Suppressor macrophage treated with lipopolysaccharide for 4 hours (primary cell): ENCODE measurements around the gene CACNA1F.
"Not testable (repeated sequence)": the region's sequence is repeated elsewhere in the genome, so short reads cannot be mapped to it uniquely, and the experiment has no call there.

ENCODE experiments used
- DNase-seq: peaks from one replicate; pipeline ENCODE4 v3.0.0-alpha.2; 2020

CACNA1F gene

GRCh38 chrX:49192722-49193328, 40.3 kb downstream of the CACNA1F start:
- DNase-seq = peak; percentile 37

DNA sequence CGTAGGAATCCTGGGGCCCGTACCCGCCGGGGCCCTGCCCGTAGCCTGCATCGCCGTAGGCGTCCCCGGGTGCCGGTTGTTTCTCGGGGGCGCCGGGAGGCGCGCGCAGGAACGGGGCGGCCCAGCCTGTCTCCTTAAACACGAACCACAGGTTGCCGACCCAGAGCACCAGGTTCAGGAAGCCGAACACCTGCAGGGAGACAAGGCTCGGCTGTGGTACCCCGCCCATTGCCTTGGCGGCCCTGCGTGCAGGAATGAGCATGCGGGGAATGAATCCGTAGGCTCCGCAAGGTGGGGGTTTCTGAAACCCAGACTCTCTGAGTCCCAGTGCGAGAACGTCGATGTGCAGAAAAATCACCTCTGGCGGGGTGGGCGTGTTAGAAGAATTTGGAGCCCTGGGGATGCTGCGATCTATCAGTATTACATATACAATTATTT, 41.5 kb downstream of the CACNA1F start:
- no peak for DNase-seq

DNA sequence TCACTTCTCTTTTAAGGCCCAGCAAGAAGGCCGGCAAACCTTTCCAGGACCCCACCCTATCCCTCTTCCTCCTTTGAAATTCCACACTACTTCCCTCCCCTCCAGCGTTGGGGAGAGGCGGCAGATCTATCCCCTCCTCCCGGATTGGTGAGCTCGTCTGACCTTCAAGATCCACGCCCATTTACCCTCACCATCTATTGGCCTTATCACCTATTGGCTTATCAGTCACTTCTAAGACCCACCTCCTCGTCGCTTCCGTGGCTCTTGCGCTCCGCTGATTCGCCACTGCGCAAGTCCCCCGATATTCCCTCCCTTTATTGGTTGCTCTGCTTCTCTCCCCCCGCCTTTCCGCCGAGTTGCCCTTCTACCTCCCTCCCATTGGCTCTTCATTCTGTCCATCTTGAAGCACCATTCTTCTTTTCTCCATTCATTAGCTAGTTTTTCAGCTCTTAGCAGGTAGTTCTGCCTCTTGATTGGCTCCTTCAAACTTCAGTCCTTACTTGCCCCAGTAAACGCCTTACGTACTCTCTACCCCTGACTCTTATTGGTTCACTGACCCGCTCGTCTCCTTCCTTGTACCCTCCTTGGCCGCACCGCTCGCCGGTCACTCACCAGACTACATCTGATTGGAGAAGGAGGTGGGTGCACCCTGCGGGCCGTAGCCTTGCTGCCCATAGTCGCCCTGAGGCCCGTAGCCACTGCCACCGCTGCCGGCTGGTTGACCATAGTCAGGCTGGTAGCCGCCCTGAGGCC, 42.1 kb downstream of the CACNA1F start:
- peak; percentile 95 for DNase-seq

DNA sequence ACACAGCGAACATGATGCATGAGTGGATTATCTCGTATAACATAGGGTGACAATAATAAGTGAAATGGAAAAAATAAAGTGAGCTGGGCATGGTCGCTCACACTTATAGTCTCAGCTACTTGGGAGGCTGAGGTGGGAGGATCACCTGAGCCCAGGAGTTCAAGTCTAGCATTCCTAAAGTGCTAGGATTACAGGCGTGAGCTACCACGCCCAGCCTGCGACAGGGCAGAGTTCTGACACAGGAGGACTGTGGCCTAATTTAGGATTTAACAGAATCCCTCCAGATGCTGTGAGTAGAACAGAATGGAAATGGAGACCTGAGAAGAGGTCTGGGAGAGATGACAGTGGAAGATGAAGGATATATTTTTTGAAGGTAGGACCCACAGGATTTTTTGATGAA, 43.5 kb downstream of the CACNA1F start:
- no peak for DNase-seq

GRCh38 chrX:49188468-49189076, 44.6 kb downstream of the CACNA1F start:
- DNase-seq = no peak

- no peak for DNase-seq
These were observed 45.6 kb downstream of the CACNA1F start for GRCh38 chrX:49187526-49187925.

- DNase-seq = no peak
These were observed 46.1 kb downstream of the CACNA1F start for GRCh38 chrX:49187028-49187394.

DNA sequence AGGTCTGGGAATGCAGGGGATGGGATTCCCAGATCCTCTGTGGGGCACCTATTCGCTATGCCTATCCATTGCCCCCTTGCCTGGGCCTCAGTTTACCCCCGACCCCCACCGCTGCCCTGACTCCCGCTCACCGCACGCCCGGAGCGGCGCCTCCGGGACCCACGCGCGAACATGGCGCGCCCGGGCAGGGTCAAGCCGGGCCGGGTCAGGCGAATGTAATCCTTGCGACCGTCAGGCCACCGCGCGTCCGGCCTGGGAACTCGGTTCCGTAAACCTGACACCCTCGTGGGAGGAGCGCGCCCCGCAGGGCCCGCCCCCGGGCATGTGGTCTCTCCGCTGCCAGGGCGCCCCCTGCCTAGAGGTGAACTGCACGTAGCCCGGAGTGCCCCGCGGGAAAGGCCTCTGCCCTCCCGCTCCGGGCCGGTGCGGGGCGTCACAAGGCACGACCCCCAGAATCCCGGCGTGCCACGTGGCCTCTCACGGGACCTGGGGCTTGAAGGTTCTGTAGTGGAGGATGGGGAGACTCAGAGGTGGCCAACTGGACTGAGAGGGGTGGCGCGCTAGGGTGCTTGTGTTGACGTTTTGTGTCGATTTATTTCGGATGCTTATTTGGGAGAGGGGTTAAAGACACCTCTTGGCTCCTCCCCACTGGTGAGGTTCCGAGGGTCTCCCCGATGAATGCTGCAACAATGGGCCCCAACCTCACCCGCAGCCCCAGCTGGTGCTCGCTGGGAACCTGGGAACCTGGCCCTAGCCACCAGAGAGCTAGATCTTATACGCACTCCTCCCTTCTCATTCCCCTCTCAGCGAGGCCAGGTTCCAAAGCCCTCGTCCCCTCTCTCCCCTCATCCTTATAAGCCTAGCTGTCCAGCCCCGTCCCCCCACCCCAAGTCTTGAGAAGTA, 46.8 kb downstream of the CACNA1F start, which contains the start of gene PRICKLE3:
PRICKLE3 (minus strand) TSS at position 249 of the 903 bp plus-strand sequence; CDS start at position 173, 76 bp downstream.
- DNase-seq = peak; percentile 81

DNA sequence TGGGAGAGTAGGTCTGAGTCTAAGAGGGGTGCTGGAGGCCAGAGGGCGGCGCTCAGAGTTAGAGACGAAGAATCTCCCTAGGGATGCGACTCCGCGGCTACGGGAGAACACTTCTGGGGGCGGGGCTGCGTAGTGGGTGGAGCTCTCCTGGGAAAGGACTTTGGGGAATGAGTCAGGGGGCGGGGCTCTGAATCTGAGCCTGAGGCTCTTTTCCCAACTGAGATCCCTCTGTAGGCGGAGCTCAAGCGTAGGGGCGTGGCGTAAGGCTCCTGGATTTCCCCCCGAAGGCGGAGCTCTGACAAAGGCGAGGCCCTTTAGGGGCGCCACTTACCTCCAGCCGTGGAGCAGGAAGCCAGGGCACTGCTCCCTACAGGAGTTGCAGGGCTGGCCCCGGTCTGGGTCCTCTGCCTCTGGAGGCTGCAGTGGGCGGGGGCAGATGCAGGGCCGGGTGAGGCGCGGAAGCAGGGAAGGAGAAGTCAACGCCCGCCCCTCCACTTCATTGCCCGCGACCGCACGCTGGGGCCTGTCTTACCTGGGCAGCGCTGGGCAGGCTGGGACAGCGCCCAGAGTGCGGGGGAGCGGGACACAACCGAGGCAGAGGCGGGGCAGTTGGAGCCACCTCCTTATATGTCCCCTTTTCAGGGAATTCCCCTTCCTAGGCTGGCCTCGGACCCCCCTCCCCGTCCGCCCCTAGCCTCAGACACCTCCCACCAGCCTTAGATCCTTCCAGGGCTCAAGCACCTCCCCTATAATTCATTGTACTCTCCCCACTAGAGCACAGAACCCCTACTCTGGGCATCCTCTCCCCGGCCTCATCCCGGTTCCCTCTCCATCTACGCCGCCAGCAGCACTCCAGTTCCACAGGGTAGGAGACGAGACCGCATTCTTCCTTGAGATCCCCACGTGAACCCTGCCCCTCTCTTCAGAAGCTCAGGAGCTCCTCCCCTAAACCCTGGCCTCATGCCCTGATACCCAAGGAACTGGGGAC, 48.6 kb downstream of the CACNA1F start:
- DNase-seq = peak; percentile 73

DNA sequence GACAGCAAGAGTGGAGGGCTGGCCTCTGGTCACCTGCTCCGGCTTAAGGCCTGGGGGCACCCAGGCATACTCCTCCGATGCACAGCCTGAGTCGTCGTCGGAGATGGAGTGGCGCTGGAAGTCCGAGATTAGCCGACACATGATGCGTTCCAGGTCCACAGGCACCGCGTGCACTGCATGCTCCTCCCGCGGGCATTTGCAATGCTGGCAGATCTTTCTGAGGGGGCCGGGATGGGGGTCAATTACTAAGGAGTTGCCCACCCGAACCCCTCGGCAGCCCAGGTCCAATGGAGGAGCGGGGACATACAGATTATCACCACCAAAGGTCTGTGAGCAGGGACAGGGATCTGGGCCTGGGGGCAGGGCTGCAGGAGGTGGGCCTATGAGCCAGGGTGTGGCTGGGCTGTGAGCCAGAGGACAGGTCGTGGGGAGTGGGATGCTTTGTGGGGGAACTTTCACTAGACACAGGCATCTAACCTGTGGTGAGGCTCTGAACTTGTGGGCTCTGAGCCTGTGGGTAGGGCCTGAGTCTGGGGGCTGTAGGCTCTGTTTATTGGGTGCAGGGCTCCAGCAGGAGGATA, 49.3 kb downstream of the CACNA1F start:
- no peak for DNase-seq

- DNase-seq = no peak
These were observed 53.8 kb downstream of the CACNA1F start for GRCh38 chrX:49179358-49179757.

GRCh38 chrX:49178537-49178936, 54.6 kb downstream of the CACNA1F start:
- DNase-seq = no peak

GRCh38 chrX:49177873-49178480, 55.2 kb downstream of the CACNA1F start:
- no peak for DNase-seq

DNA sequence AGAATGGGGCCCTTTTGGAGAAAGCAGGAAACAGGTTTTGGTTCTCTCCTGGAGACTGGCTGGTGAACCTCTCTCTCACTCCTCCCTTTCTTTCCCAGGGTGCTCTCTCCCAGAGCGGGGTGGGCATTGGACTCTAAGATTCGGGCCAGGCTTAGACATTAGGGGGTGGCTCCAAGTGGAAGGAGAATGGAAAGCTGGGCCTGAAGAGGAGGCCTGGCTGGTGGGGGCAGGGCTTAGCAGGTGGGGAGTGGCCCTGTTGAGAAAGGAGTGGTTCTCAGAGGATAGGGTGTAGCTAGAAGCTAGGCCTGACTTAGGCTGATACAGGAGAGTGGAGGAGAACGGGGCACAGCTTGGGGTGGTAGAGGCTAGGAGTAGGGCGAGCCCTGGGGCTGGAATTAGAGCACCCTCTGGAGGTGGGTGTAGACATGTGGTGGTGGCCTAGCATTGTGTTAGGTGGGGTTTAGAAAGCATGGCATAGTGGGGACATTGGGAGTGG, 55.8 kb downstream of the CACNA1F start:
- DNase-seq = no peak

DNA sequence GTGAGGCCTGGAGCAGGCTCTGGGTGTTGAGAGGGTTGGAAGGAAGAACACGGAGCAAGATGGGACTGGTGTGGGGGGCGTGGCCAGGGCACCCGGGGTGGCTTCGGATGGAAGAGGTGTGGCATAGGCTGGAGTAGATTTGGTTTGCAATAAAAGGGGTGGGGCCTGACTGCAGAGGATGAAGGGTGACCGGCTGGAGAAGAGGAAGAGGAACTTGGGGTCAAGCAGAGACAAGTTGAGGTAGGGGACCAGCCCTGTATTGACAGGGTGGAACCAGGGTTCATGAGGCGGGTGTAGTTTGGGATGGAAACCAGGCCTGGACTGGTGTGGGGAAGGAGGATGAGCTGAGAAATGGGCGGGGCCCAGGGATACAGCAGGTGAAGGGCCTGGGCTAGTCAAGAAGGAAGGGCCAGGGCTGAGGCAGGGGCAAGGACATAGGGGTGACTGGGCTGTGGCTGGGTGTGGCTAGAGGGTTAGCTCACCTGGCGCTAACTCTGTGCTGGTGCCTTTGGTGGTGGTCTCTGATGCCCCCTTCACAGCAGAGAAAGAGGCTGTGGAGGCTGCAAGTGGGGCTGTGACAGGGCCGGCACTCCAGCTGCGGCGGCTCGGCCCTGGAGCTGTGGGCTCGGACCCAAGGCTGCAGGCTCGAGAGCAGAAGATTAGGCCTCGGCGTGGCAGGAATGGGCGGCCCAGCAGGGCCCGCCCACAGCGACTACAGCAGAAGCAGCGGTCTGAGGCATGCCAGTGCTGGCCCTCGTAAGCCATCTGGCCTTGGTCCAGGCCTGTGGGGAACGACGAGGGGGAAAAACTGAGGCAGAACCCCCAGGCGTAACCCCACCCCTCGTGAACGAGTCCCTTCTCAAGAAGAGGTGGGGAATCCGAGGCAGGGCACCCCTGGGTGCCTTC, 56.5 kb downstream of the CACNA1F start:
- DNase-seq = peak; percentile 28

DNA sequence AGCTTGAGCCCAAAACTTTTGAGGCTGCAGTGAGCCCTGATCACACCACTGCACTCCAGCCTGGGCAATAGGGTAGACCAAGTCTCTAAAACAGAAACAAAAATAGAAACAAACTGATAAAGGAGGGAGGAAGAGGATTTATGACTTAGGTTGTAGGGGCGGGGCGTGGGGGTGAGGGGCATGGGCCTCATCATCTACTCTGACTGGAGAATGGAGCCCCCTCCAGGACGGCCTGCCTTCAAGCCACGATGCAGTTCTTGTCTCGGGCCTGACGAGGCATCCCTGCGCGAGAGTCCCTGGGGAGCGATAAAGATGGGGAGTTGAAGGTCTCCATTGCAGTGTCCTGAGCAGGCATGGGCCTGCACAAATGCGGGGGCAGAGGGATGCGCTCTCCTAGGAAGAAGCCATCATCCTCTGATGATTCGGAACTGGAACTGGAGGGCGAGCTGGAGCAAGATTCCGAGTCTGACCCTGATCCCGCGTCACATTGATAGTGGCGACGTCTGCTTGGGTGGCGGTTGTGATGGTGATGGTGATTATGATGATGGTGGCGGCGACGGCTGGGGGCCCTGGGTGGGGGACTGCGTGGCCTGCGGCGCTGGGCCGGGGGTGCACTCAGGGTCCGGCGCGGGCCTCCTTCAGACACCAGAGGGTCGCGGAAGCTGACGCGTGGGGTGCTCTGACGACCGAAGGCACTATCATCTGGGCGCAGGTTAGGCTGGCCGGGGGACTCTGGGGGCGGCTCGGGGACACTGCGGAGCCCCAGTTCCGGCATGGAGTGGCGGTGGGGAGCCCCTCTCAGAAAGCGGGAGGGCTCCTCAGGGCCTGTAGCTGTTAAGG, 57.5 kb downstream of the CACNA1F start:
- DNase-seq = no peak

- no peak for DNase-seq
These were observed 58.4 kb downstream of the CACNA1F start for GRCh38 chrX:49174723-49175122.

- DNase-seq = not testable (repeated sequence)
These were observed 59.6 kb downstream of the CACNA1F start for GRCh38 chrX:49173544-49173943.
